Activated CD8-positive, alpha-beta T cell treated with anti-CD3 and anti-CD28 coated beads, Interleukin-2, amount 10 ng/mL, durations not matched to agents 7 days and 5 days (primary cell): ENCODE data around the gene NOX3. TPM values are rescaled to one million over a fixed set of nuclear protein-coding genes. Genes with fewer than 3 reads are reported as not detected.
"Not testable (repeated sequence)": the region's sequence is repeated elsewhere in the genome, so short reads cannot be mapped to it uniquely, and the experiment has no call there.

Experiments used
- ATAC-seq: fragments of 150-1000 bp; cut with Tn5 transposase; one replicate; pipeline ENCODE4 v1.10.0; 2021; ENCODE audit warnings: moderate library complexity
- CTCF ChIA-PET: fragments of 350-600 bp; sonication (Branson Sonifier 250); formaldehyde crosslinking; loops from one replicate; lab custom pipeline; 2021; ENCODE audit warnings: antibody characterized with exemption; lab: Charles Lee
- POLR2A ChIA-PET: fragments of 350-600 bp; sonication (Branson Sonifier 250); formaldehyde crosslinking; loops from one replicate; lab custom pipeline; 2021; ENCODE audit warnings: antibody characterized with exemption; lab: Charles Lee
- DNase-seq: peaks from one replicate; pipeline ENCODE4 v3.0.0-alpha.2; 2020
- H3K27ac Mint-ChIP-seq: one replicate; pipeline ENCODE4 v1.8.0; 2021; ENCODE audit warnings: mild to moderate bottlenecking, mixed read lengths
- H3K27me3 Mint-ChIP-seq: one replicate; pipeline ENCODE4 v1.8.0; 2021; ENCODE audit warnings: low read depth, mixed read lengths
- H3K36me3 Mint-ChIP-seq: one replicate; pipeline ENCODE4 v1.8.0; 2021; ENCODE audit warnings: low read depth, mixed read lengths
- H3K4me1 Mint-ChIP-seq: one replicate; pipeline ENCODE4 v1.8.0; 2021; ENCODE audit warnings: low read depth, mixed read lengths
- H3K4me3 Mint-ChIP-seq: one replicate; pipeline ENCODE4 v1.8.0; 2021; ENCODE audit warnings: mild to moderate bottlenecking, mixed read lengths
- H3K9me3 Mint-ChIP-seq: one replicate; pipeline ENCODE4 v1.8.0; 2022; ENCODE audit warnings: mixed read lengths; ENCODE audit not compliant: insufficient read depth
- total RNA-seq, 2 experiments: library from RNA; stranded (reverse); gene quantifications; one replicate each; pipeline ENCODE4 v1.2.3, GENCODE V29; 2021

NOX3 gene
- total RNA-seq, 2 experiments from 2014 or later, result not detected

GRCh38 chr6:155454471-155454870 is 1.2 kb downstream of the NOX3 start:
- Mint-ChIP-seq H3K4me1 (no peaks in the 10 kb centered on the region), H3K27ac (no peak overlapping the region), H3K4me3 (no peak overlapping the region), H3K9me3 (no peaks in the 10 kb centered on the region), H3K27me3 (peaks cover 2% of the 10 kb centered on the region), H3K36me3 (no peaks in the 10 kb centered on the region)
- no peak for ATAC-seq
- CTCF ChIA-PET, result no interaction called here
- POLR2A ChIA-PET, result no interaction called here
- DNase-seq, result no peak

- no peaks in the 10 kb centered on the region for H3K27me3 Mint-ChIP-seq
- H3K4me3 Mint-ChIP-seq, result no peak overlapping the region
- POLR2A ChIA-PET, result no interaction called here
- no peaks in the 10 kb centered on the region for H3K36me3 Mint-ChIP-seq
- CTCF ChIA-PET, result no interaction called here
- H3K4me1 Mint-ChIP-seq, result no peaks in the 10 kb centered on the region
- ATAC-seq (no peak), DNase-seq (no peak)
- no peaks in the 10 kb centered on the region for H3K9me3 Mint-ChIP-seq
- H3K27ac Mint-ChIP-seq, result no peak overlapping the region
Measured at GRCh38 chr6:155454008-155454407, 1.6 kb downstream of the NOX3 start.

GRCh38 chr6:155452576-155452975 is 3.1 kb downstream of the NOX3 start:
- H3K27me3 Mint-ChIP-seq, result no peaks in the 10 kb centered on the region
- CTCF ChIA-PET, result interaction anchor here (0.9 to 1.3 kb wide), 2 partner anchors 12 to 43 kb away, joined by 3 read pairs; no protein-coding TSS in a partner anchor
- POLR2A ChIA-PET, result interaction anchor here (0.6 kb wide), 1 partner anchor 999 kb away, joined by 3 read pairs; no protein-coding TSS in a partner anchor
- H3K27ac Mint-ChIP-seq, result no peak overlapping the region
- no peaks in the 10 kb centered on the region for H3K9me3 Mint-ChIP-seq
- no peak for ATAC-seq
- no peaks in the 10 kb centered on the region for H3K4me1 Mint-ChIP-seq
- H3K4me3 Mint-ChIP-seq, result no peak overlapping the region
- no peak for DNase-seq
- no peaks in the 10 kb centered on the region for H3K36me3 Mint-ChIP-seq

- DNase-seq, POLR2A ChIA-PET, H3K9me3 Mint-ChIP-seq, H3K4me1 Mint-ChIP-seq, ATAC-seq, H3K36me3 Mint-ChIP-seq, H3K4me3 Mint-ChIP-seq, H3K27me3 Mint-ChIP-seq, H3K27ac Mint-ChIP-seq: not testable (repeated sequence)
- CTCF ChIA-PET, result interaction anchor here (1.3 kb wide), 1 partner anchor 14 kb away, joined by 3 read pairs; no protein-coding TSS in a partner anchor
Measured at GRCh38 chr6:155451530-155451929, 4.1 kb downstream of the NOX3 start.

- DNase-seq (no peak), ATAC-seq (no peak)
- Mint-ChIP-seq H3K27ac (no peak overlapping the region), H3K9me3 (no peaks in the 10 kb centered on the region), H3K27me3 (no peaks in the 10 kb centered on the region), H3K4me1 (peaks cover 4% of the 10 kb centered on the region), H3K36me3 (no peaks in the 10 kb centered on the region), H3K4me3 (no peak overlapping the region)
- ChIA-PET CTCF (no interaction called here), POLR2A (no interaction called here)
Measured at GRCh38 chr6:155450240-155450581, 5.4 kb downstream of the NOX3 start.

GRCh38 chr6:155449450-155450239 is 6.0 kb downstream of the NOX3 start:
- POLR2A ChIA-PET, result no interaction called here
- no peaks in the 10 kb centered on the region for H3K9me3 Mint-ChIP-seq
- no peak overlapping the region for H3K4me3 Mint-ChIP-seq
- no peak for DNase-seq
- peaks cover 10% of the 10 kb centered on the region for H3K4me1 Mint-ChIP-seq
- H3K36me3 Mint-ChIP-seq, result no peaks in the 10 kb centered on the region
- ATAC-seq, result no peak
- CTCF ChIA-PET, result no interaction called here
- H3K27me3 Mint-ChIP-seq, result no peaks in the 10 kb centered on the region
- no peak overlapping the region for H3K27ac Mint-ChIP-seq

- CTCF ChIA-PET, result no interaction called here
- Mint-ChIP-seq H3K4me1 (peaks cover 18% of the 10 kb centered on the region), H3K9me3 (no peaks in the 10 kb centered on the region), H3K27ac (no peak overlapping the region), H3K36me3 (no peaks in the 10 kb centered on the region), H3K27me3 (no peaks in the 10 kb centered on the region), H3K4me3 (no peak overlapping the region)
- POLR2A ChIA-PET, result no interaction called here
- no peak for ATAC-seq
- DNase-seq, result no peak
Measured at GRCh38 chr6:155448668-155449449, 6.8 kb downstream of the NOX3 start.

GRCh38 chr6:155447949-155448348 is 7.7 kb downstream of the NOX3 start:
- no peak overlapping the region for H3K4me3 Mint-ChIP-seq
- H3K9me3 Mint-ChIP-seq, result no peaks in the 10 kb centered on the region
- H3K36me3 Mint-ChIP-seq, result no peaks in the 10 kb centered on the region
- POLR2A ChIA-PET, result no interaction called here
- no peaks in the 10 kb centered on the region for H3K27me3 Mint-ChIP-seq
- ATAC-seq, result no peak
- H3K4me1 Mint-ChIP-seq, result peaks cover 18% of the 10 kb centered on the region
- no peak for DNase-seq
- CTCF ChIA-PET, result no interaction called here
- H3K27ac Mint-ChIP-seq, result no peak overlapping the region

GRCh38 chr6:155444952-155445903 is 10.4 kb downstream of the NOX3 start:
- CTCF ChIA-PET, result interaction anchor here (0.7 kb wide), 1 partner anchor 11 kb away, joined by 3 read pairs; no protein-coding TSS in a partner anchor
- Mint-ChIP-seq H3K4me3 (no peak overlapping the region), H3K27me3 (no peaks in the 10 kb centered on the region), H3K36me3 (no peaks in the 10 kb centered on the region), H3K9me3 (no peaks in the 10 kb centered on the region), H3K4me1 (peaks cover 18% of the 10 kb centered on the region), H3K27ac (no peak overlapping the region)
- POLR2A ChIA-PET, result no interaction called here
- ATAC-seq (peak; percentile 27), DNase-seq (peak; percentile 28)

- no peaks in the 10 kb centered on the region for H3K9me3 Mint-ChIP-seq
- no peaks in the 10 kb centered on the region for H3K36me3 Mint-ChIP-seq
- no peaks in the 10 kb centered on the region for H3K27me3 Mint-ChIP-seq
- POLR2A ChIA-PET, result no interaction called here
- no peak for DNase-seq
- no peak for ATAC-seq
- H3K4me1 Mint-ChIP-seq, result peaks cover 18% of the 10 kb centered on the region
- H3K4me3 Mint-ChIP-seq, result no peak overlapping the region
- CTCF ChIA-PET, result interaction anchor here (0.7 kb wide), 1 partner anchor 12 kb away, joined by 3 read pairs; no protein-coding TSS in a partner anchor
- no peak overlapping the region for H3K27ac Mint-ChIP-seq
Measured at GRCh38 chr6:155444120-155444917, 11.3 kb downstream of the NOX3 start.

GRCh38 chr6:155443168-155443567 is 12.5 kb downstream of the NOX3 start:
- CTCF ChIA-PET, result no interaction called here
- Mint-ChIP-seq H3K4me3 (no peak overlapping the region), H3K9me3 (no peaks in the 10 kb centered on the region), H3K27me3 (no peaks in the 10 kb centered on the region), H3K4me1 (peaks cover 18% of the 10 kb centered on the region), H3K27ac (no peak overlapping the region), H3K36me3 (no peaks in the 10 kb centered on the region)
- DNase-seq, result no peak
- POLR2A ChIA-PET, result no interaction called here
- ATAC-seq, result no peak
